Esophagus squamous epithelium (tissue), 5 donors: ENCODE data around the gene CDRT4. TPM values are rescaled to one million over a fixed set of nuclear protein-coding genes. Genes with fewer than 3 reads are reported as not detected.
A peak's percentile ranks its signal among the peaks of the same experiment; 100 is the strongest.

Source experiments
- DNase-seq: peaks from one replicate; lab custom pipeline; 2025; lab: John Stamatoyannopoulos, UW
- H3K27ac ChIP-seq, 4 donors: fragments of 200-600 bp; sonication (generic); one replicate each; pipeline ENCODE4 v1.5.1; 2016 to 2019; ENCODE audit warnings: mild to moderate bottlenecking in 1 of 4
- H3K27me3 ChIP-seq, 4 donors: fragments of 200-600 bp; sonication (generic); 1 replicate in 3 of 4; 2 replicates in 1 of 4; pipeline versions ENCODE4 v1.5.1 to v1.6.0; 2017 to 2021; ENCODE audit warnings: antibody characterized with exemption in 1 of 4
- H3K36me3 ChIP-seq, 3 donors: fragments of 200-600 bp; sonication (generic); one replicate each; pipeline ENCODE4 v1.5.1; 2016 to 2019
- H3K4me1 ChIP-seq, 3 donors: fragments of 200-600 bp; sonication (generic); one replicate each; pipeline ENCODE4 v1.5.1; 2017 to 2019
- H3K4me3 ChIP-seq, 4 donors: fragments of 200-600 bp; sonication (generic); 1 replicate in 3 of 4; 2 replicates in 1 of 4; pipeline ENCODE4 v1.5.1; 2016 to 2019; ENCODE audit warnings: mild to moderate bottlenecking in 2 of 4, moderate library complexity in 1 of 4
- H3K9me3 ChIP-seq, 3 donors: fragments of 200-600 bp; sonication (generic); one replicate each; pipeline ENCODE4 v1.5.1; 2016 to 2019
- CTCF ChIP-seq, 6 experiments: fragments of 450-650 bp in 4 of 6; fragments of 200-600 bp in 2 of 6; sonication (generic) in 2 of 6; IDR thresholded peaks; one replicate each; pipeline ENCODE4 v1.5.1; 2016 to 2019; ENCODE audit warnings: antibody characterized with exemption in 6 of 6, mild to moderate bottlenecking in 4 of 6, moderate library complexity in 4 of 6
- POLR2A ChIP-seq, 4 donors: fragments of 450-650 bp; IDR thresholded peaks; one replicate each; pipeline ENCODE4 v1.6.1; 2017; ENCODE audit warnings: antibody characterized with exemption in 4 of 4, mild to moderate bottlenecking in 4 of 4, moderate library complexity in 3 of 4
- WGBS, 2 donors: methylation state at CpG; one replicate each; pipeline ENCODE4 v1.1.5; 2018; 5-methylcytosine and 5-hydroxymethylcytosine counted together
- intact Hi-C: fragments of 100-400 bp; cut with DNase I; formaldehyde crosslinking; loops from one replicate; pipeline ENCODE4 v1.15.0; 2022
- total RNA-seq, 4 donors: library from RNA; depleted of rRNA; stranded (reverse); fragments of >200 nt; gene quantifications; one replicate each; pipeline ENCODE4 v1.1.0, GENCODE V29; 2016
- donor health status: DM: yes; HTN: yes; CAD: no.

Gene CDRT4
- total RNA-seq, 4 donors from 2014 or later, result 3.2 to 7.6 (median 3.8) TPM

- peaks cover 0 to 41% (median 19%) of the 10 kb centered on the region in 3 donors for H3K4me1 ChIP-seq
These were observed 13.6 kb downstream of the CDRT4 start for GRCh38 chr17:15453782-15454181.

GRCh38 chr17:15453246-15453645, 14.2 kb downstream of the CDRT4 start:
- Histone ChIP-seq H3K4me1 (peaks cover 0 to 35% (median 15%) of the 10 kb centered on the region in 3 donors), H3K4me3 (no peak overlapping the region), H3K27ac (peak overlapping the region in 3 of 4 donors; percentile 8 to 16 (median 9)), H3K36me3 (peaks cover 0 to 33% (median 0%) of the 10 kb centered on the region in 3 donors), H3K27me3 (no peaks in the 10 kb centered on the region), H3K9me3 (no peaks in the 10 kb centered on the region)
- intact Hi-C loops, result no loop called here
- TF ChIP-seq POLR2A (IDR thresholded peaks at IDR 0.05) (no peak), CTCF (IDR thresholded peaks at IDR 0.05) (no peak)
- WGBS, 2 donors, result 27 to 55% methylated on average over 4 of the region's 4 CpGs
- no peak for DNase-seq

More at GRCh38 chr17:15453782-15454181, 13.6 kb downstream of the CDRT4 start:
- Histone ChIP-seq H3K36me3 (peaks cover 0 to 33% (median 0%) of the 10 kb centered on the region in 3 donors), H3K27ac (peak overlapping the region in 3 of 4 donors; percentile 7 to 9 (median 8)), H3K27me3 (no peaks in the 10 kb centered on the region), H3K4me3 (no peak overlapping the region), H3K9me3 (no peaks in the 10 kb centered on the region)
- intact Hi-C loops, result no loop called here
- DNase-seq, result no peak
- WGBS, 2 donors, result 62 to 72% methylated on average over 3 of the region's 3 CpGs
- TF ChIP-seq CTCF (IDR thresholded peaks at IDR 0.05), result no peak
- no peak for TF ChIP-seq POLR2A (IDR thresholded peaks at IDR 0.05)

- no peak for TF ChIP-seq CTCF (IDR thresholded peaks at IDR 0.05)
- TF ChIP-seq POLR2A (IDR thresholded peaks at IDR 0.05), result no peak
- intact Hi-C loops, result no loop called here
- peak overlapping the region in 2 of 4 donors; percentile 8 to 16 for H3K27ac ChIP-seq
- 84 to 100% methylated on average over 1 of the region's 1 CpG for WGBS, 2 donors
- H3K4me1 ChIP-seq, result peaks cover 0 to 30% (median 10%) of the 10 kb centered on the region in 3 donors
- H3K36me3 ChIP-seq, result peaks cover 0 to 33% (median 0%) of the 10 kb centered on the region in 3 donors
- no peaks in the 10 kb centered on the region for H3K9me3 ChIP-seq
- no peak overlapping the region for H3K4me3 ChIP-seq
- H3K27me3 ChIP-seq, result no peaks in the 10 kb centered on the region
- no peak for DNase-seq
These were observed 14.7 kb downstream of the CDRT4 start for GRCh38 chr17:15452746-15453145.

GRCh38 chr17:15451680-15452079, 15.7 kb downstream of the CDRT4 start:
- H3K27ac ChIP-seq, result peak overlapping the region in 1 of 4 donors; percentile 32
- no peak for DNase-seq
- no peaks in the 10 kb centered on the region for H3K27me3 ChIP-seq
- no peak overlapping the region for H3K4me3 ChIP-seq
- H3K4me1 ChIP-seq, result peaks cover 0 to 22% (median 4%) of the 10 kb centered on the region in 3 donors
- TF ChIP-seq POLR2A (IDR thresholded peaks at IDR 0.05), result no peak
- no peak for TF ChIP-seq CTCF (IDR thresholded peaks at IDR 0.05)
- H3K9me3 ChIP-seq, result no peaks in the 10 kb centered on the region
- intact Hi-C loops, result no loop called here
- WGBS, 2 donors, result 71 to 82% methylated on average over 2 to 3 of the region's 3 CpGs
- peaks cover 0 to 33% (median 0%) of the 10 kb centered on the region in 3 donors for H3K36me3 ChIP-seq

GRCh38 chr17:15448580-15448956, 18.9 kb downstream of the CDRT4 start:
- H3K27me3 ChIP-seq, result no peaks in the 10 kb centered on the region
- no peak overlapping the region for H3K4me3 ChIP-seq
- intact Hi-C loops, result no loop called here
- no peak for DNase-seq
- H3K36me3 ChIP-seq, result peaks cover 0 to 19% (median 0%) of the 10 kb centered on the region in 3 donors
- H3K27ac ChIP-seq, result peak overlapping the region in 3 of 4 donors; percentile 46 to 66 (median 47)
- no peaks in the 10 kb centered on the region for H3K9me3 ChIP-seq
- 87 to 97% methylated on average over 5 to 7 of the region's 7 CpGs for WGBS, 2 donors
- no peak for TF ChIP-seq CTCF (IDR thresholded peaks at IDR 0.05)
- no peak for TF ChIP-seq POLR2A (IDR thresholded peaks at IDR 0.05)
- peaks cover 0 to 8% (median 0%) of the 10 kb centered on the region in 3 donors for H3K4me1 ChIP-seq
